GM13976 (cell line): ENCODE data around the gene MT1E.

Experiments
- DNase-seq: peaks from one replicate; pipeline ENCODE4 v3.0.0; 2012; ENCODE audit warnings: low spot score
- CTCF ChIP-seq: IDR thresholded peaks from 2 replicates; pipeline ENCODE4 v1.5.1; 2012; ENCODE audit warnings: borderline replicate concordance, mild to moderate bottlenecking; ENCODE audit not compliant: insufficient read depth; ENCODE audit errors: extremely low read depth, missing control alignments, control extremely low read depth
- in situ Hi-C: fragments of 300-500 bp; cut with MboI; formaldehyde crosslinking; loops from one replicate; pipeline ENCODE4 v1.12.0; 2022; ENCODE audit warnings: low sequenced_read_pairs, mixed read lengths, inconsistent platforms; ENCODE audit not compliant: unreplicated experiment

Gene MT1E

GRCh38 chr16:56607109-56607618, 18.4 kb upstream of the MT1E start:
- TF ChIP-seq CTCF: no peak
- DNase-seq: no peak

GRCh38 chr16:56607675-56608042, 17.9 kb upstream of the MT1E start:
- DNase-seq: no peak
- in situ Hi-C loops: no loop called here
- no peak for TF ChIP-seq CTCF

More at GRCh38 chr16:56607109-56607618, 18.4 kb upstream of the MT1E start:
- in situ Hi-C loops: no loop called here

GRCh38 chr16:56608043-56608875, 17.3 kb upstream of the MT1E start, which contains the start of gene MT2A:
TSS of gene MT2A (plus strand) at chr16:56608584. CDS start at chr16:56608656, 72 bp downstream.
- TF ChIP-seq CTCF: no peak
- in situ Hi-C loops: no loop called here
- peak; percentile 96 for DNase-seq

GRCh38 chr16:56608876-56609462, 16.6 kb upstream of the MT1E start:
- in situ Hi-C loops: no loop called here
- DNase-seq: no peak
- TF ChIP-seq CTCF: no peak

GRCh38 chr16:56609463-56609921, 16.1 kb upstream of the MT1E start:
- no peak for TF ChIP-seq CTCF
- in situ Hi-C loops: no loop called here
- peak; percentile 78 for DNase-seq

- in situ Hi-C loops: no loop called here
These were observed 15.5 kb upstream of the MT1E start for GRCh38 chr16:56610017-56610608.

More at GRCh38 chr16:56610017-56610608, 15.5 kb upstream of the MT1E start:
- TF ChIP-seq CTCF: no peak
- no peak for DNase-seq
